ENCODE results near the gene SLC18A2.

The SLC18A2 gene

DNA sequence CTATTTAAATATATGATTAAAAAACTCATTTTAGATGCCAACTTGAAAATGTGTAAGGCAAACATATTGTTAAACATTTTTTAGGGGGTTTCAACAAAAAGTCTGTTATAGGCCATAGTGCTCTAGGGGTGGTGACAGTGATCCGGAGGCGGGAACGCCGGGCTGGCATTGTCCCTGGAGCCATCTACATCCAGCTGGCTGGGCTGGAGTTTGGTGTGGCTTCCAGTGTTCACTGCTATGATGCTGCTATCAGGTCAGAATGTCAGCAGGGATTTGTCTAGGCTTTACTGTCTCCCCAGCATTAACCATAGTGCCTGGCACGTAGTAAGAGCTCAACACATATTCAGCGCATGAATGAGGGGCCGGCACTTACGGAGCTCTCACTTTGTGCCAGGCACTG is 1.9 kb upstream of the SLC18A2 start:
- no peak for DNase-seq

DNA sequence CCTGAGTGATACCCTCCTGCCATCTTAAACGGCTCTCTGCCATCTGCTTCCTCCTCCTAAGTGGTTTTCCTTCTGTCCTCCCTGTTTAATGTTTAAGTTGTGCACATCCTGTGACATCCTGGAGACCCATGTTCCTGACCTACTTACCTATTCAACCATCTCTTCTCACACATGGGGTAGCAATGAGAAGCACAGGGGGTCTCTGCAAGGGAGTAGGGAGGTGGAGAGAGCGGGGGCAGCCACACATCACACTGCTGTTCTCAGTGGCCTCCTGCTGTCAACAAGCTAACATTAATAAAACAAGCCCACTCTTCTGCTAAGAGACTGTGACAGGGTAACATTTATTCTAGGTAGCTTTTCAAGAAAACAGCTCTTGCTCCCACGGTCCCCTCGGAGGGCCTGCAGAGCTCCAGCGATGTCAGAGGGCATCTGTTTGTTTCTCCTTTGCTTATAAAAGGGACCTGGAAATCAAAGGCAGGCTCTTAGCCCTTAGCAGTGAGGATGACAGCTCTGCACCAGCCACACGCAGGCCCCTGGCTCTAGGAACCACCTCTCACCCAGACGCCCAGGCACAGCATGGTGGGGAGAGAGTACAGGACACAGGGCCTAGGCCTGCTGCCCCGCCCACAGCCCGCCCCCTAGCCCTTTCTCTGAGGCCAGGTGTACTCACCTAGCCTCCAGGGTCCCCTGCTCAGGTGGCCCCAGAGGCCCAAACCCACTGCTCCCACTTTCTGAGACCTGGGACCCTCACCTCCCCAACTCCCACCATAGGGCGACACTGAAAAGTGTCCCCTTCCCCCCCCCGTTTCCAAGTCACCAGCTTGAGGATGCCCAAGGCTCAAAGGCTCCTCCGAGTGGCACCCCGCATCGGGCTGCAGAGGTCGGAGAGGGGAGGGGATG is 943 bp upstream of the SLC18A2 start:
- no peak for DNase-seq

DNA sequence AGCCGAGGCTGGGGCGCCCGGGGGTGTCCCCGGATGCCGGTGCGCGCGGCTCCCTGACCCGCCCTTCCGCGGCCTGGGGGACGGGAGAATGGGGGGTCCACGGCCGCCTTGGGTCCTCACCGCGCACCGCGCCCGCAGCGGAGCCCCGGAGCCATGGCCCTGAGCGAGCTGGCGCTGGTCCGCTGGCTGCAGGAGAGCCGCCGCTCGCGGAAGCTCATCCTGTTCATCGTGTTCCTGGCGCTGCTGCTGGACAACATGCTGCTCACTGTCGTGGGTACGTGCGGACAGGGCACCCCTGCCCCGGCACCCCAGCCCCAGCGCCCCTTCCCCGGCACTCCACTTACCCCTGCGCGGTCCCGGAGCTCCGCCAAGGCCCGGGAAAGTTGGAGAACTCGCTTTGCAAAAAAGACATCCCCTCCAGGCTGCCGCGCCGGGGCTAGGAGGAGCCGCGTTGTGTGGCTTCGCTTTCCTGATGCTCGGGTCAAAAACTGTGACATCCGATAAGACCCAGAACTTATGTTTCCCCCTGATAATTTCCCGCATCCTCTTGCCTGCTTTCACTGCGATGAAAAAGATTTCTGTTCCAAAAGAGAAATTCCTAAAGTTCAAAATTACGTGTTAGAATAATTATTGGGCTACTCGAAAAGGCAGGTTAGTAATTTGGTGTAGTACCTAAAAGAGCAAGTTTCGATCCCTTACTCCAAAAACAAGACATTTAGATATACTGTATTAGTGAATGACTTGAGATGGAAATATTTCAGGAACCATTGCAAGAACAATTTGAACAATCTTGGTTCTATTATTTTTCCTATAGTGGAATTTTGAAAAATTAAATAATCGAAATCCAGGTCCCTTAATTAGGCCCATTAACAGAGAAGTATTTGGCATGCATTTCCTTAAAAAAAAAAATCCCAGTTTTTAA is 888 bp downstream of the SLC18A2 start:
- no peak for DNase-seq

DNA sequence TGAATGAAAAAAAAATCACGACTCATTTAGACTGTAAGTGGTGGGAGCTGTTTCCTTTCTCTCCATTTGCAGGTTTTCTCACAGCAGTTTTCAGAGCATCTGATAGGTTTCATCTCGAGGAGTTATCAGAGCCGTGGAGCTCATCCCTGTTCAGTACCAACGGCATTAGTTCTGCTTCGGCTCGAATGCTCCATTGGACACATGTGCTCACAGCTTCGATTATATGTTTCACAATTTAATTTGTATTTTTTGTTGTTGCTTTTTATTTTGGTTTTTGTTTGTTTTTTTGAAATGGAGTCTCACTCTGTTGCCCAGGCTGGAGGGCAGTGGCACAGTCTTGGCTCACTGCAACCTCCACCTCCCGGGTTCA is 1.5 kb downstream of the SLC18A2 start:
- DNase-seq = no peak

DNA sequence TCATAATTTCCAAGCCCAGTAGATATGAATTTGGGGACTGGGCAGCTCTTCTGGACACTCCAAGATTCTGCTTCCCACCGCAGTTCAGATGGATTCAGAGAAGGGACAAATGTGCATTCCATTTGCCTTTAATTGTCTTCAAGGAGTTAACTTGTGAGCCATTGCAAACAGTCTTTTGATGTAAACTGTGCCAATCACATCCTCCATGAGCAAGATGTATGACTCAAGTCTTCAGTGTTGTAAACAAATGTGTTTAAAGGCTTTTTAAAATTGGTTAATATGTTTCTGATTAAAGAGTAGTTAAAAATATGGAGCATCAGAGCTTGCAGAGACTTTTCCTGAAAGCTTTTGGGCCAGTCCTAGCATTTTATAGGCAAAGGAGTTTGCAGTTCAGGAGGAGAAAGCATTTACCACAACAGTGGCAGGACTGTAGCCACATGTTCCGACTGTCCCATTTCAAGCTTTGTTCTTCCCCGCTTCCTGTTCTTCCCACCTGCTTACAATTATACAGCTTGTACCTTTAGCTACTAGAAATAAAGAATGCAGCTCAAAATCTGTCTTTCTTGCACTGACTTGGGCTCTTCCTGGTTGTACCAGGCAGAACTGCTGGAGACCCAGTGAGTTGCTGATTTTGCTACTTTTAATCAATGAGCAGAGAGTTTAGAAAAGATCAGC is 6.2 kb downstream of the SLC18A2 start:
- no peak for DNase-seq

- no peak for DNase-seq
Measured at GRCh38 chr10:117248750-117249465, 8.0 kb downstream of the SLC18A2 start.

GRCh38 chr10:117249493-117250093 is 8.7 kb downstream of the SLC18A2 start:
- DNase-seq = no peak

DNA sequence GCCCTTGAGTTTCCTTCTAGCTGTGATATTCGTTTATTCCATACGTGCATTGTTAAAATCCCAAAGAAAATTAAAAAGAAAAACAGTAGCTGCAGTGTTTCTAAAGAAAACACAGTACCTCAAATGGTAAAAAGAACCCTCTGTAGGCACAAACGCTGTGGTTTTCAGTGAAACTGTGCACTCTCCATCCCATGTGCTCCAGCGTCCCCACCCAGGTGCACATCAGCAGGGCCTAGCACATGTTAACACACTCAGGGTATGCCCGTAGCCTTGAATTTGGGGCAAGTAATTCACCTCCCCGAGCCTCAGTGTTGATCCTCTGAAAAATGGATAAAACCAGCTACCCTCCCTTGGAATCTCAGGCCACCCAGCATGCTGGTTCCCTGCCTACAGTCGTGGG is 9.5 kb downstream of the SLC18A2 start:
- no peak for DNase-seq

DNA sequence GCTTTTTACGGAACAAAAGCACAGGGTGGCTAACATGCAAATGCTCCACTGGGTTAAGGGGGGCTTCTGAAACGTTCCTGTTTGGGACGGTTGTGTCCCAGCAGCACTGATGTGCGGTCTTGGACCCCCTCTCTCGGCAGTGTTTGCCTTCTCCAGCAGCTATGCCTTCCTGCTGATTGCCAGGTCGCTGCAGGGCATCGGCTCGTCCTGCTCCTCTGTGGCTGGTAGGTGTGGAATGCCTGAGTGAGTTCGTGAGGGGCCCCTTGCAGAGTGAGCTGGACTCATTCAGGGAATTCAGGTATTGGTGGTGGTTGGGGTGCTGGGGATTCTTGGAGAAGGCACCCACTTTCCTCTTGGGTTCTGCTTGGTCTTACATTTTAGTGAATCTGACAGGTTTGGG is 13.0 kb downstream of the SLC18A2 start:
- no peak for DNase-seq

GRCh38 chr10:117254338-117254737 is 13.4 kb downstream of the SLC18A2 start:
- no peak for DNase-seq

DNA sequence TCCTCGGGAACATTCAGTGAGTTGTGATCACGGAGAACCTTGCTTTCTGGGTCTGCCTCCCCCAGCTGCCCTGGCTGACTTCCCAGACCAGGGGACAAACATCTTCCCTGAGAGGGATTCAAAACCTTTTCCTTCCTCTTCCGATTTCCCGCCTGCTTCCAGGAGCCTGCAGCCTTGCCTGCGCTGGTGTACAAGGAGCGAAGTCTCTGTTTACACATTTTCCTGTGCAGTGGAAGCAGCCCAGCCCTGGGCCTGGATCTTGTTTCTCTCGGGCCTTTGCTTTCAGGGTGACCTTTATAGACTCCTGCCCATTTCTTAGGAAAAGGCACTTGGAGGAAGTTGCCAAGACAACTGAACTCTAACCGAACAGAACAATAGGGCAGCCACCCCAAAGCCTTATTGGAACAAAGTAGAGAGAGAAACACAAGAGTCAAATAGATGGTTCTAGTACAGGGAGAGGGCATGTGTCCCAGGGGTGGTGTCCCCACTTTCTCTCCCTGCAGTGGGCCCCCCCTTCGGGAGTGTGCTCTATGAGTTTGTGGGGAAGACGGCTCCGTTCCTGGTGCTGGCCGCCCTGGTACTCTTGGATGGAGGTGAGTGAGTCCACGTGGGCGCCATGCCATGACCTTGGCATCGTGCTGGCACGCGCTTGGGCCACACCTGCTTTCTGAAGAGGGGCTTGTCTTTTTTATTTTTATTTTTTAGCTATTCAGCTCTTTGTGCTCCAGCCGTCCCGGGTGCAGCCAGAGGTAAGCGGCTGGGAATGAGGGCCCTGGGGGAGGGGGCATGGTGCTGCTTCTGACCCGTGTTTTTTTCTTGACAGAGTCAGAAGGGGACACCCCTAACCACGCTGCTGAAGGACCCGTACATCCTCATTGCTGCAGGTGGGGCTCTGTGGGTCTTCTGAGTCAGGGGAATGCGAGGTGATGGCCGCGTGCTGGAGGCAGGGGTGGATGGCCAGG is 14.1 kb downstream of the SLC18A2 start:
- DNase-seq = no peak

DNA sequence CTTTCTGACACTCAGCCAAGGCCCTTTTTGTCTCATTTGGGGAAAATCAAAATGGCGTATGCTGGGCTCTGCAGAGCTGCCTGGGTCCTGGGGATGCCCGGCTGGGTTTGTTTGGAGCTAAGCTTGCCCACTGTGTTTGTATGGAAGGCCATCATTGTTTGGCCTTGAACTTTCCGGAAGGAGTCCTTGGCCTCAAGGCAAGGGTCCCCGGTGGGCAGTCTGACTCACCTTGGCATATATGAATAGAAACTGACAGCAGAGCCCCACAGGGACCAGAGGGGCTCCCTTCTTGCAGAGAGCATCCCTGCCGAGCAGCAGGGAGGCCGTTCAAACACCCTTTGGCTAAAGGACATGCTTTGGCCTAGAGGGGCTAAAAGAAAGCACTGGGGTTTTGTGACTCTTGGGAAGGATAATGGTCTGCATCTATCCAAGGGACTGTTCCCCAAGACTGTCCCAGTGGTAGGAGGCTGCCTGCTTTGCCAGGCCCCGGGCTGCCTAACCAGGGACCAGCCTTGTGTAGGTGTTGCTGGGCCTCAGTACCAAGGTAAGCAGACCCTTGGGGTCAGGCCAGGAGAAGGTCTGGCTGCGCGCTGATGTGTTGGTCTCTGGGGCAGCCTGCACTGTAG is 15.0 kb downstream of the SLC18A2 start:
- no peak for DNase-seq

DNA sequence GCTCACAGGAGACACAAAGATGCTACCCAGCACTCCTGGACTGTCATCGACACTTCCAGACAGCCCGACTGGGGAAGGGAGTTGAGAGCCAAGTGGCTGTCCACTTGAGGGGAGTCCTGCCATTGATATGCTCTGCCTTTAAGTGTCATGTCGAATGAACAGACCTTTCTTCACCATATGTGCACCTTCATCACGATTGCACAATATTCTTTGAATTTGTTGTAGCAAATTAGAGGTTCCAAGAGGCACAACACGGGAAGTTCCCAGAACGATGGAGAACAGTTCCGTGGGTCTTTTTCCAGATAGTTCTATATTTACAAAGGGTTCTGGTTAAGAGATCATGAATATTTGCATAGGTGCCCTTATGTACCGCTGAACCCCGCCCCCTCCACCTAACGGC is 16.0 kb downstream of the SLC18A2 start:
- DNase-seq = no peak

- no peak for DNase-seq
Measured at GRCh38 chr10:117257721-117258120, 16.8 kb downstream of the SLC18A2 start.

- DNase-seq = no peak
Measured at GRCh38 chr10:117259279-117259678, 18.4 kb downstream of the SLC18A2 start.

GRCh38 chr10:117260084-117260483 is 19.2 kb downstream of the SLC18A2 start:
- DNase-seq = no peak

GRCh38 chr10:117261501-117261900 is 20.6 kb downstream of the SLC18A2 start:
- DNase-seq = no peak

GRCh38 chr10:117262291-117262902 is 21.5 kb downstream of the SLC18A2 start:
- no peak for DNase-seq

DNA sequence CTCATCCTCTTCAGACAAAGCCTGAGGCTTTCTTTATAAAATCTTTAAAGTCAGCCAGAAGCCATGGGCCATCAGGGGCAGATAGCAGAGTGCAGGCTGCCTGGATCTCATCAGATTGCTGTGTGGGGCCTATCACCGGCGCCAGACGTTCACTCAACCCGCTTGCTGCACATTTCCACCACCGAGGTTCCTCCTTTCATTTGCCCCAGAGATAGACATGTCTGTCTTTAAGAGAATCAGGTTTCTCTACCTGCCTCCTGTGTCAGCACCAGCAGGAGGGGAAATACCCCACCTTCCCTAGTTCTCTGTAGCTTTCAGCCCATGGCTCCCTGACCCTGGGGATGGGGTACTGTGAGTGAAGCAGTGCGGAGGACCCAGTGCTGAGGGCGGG is 22.0 kb downstream of the SLC18A2 start:
- DNase-seq = no peak

DNA sequence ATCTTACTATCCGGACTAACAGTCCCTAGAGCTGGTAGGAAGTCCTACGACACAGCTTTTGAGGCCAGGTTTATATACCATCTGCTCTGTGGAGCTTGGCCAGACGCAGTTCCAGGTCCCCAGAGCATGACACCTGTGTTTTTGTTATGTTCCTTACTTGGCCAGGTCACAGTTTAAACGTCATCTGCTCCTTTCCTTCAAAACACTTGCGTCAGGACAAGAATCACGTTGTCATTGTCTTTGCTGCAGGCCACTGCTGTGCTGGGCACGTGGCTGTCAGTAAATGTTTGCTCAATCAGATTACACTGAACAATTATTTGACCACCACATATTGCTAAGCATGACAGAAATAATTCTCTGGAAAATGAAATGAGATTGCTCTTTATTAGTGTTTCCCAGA is 23.9 kb downstream of the SLC18A2 start:
- DNase-seq = no peak

Data from CD4-positive, alpha-beta T cell treated with Interferon gamma for 1 hour (primary cell).